ENCODE data around the gene CS.
"Not testable (repeated sequence)": the region's sequence is repeated elsewhere in the genome, so short reads cannot be mapped to it uniquely, and the experiment has no call there.

DNA sequence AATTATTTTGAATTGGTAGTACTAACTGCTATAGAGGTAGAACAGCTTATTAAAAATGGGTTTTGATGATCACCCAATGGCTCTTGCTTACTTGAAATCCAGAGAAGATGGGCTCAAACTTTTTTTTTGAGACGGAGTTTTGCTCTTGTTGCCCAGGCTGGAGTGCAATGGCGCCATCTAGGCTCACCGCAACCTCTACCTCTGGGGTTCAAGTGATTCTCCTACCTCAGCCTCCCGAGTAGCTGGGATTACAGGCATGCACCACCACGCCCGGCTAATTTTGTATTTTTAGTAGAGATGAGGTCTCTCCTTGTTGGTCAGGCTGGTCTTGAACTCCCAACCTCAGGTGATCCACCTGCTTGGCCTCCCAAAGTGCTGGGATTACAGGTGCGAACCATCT is 37.2 kb downstream of the CS start:
- TF ChIP-seq, protein P1, sequence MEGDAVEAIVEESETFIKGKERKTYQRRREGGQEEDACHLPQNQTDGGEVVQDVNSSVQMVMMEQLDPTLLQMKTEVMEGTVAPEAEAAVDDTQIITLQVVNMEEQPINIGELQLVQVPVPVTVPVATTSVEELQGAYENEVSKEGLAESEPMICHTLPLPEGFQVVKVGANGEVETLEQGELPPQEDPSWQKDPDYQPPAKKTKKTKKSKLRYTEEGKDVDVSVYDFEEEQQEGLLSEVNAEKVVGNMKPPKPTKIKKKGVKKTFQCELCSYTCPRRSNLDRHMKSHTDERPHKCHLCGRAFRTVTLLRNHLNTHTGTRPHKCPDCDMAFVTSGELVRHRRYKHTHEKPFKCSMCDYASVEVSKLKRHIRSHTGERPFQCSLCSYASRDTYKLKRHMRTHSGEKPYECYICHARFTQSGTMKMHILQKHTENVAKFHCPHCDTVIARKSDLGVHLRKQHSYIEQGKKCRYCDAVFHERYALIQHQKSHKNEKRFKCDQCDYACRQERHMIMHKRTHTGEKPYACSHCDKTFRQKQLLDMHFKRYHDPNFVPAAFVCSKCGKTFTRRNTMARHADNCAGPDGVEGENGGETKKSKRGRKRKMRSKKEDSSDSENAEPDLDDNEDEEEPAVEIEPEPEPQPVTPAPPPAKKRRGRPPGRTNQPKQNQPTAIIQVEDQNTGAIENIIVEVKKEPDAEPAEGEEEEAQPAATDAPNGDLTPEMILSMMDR (IDR thresholded peaks at IDR 0.05), result not testable (repeated sequence)
- not testable (repeated sequence) for TF ChIP-seq POLR2A (IDR thresholded peaks at IDR 0.05)

Data from adrenal gland (tissue), 5 donors.